Muscle of back (tissue), 13 donors: Measurements from ENCODE around the gene ARPP19. TPM values are rescaled to one million over a fixed set of nuclear protein-coding genes. Genes with fewer than 3 reads are reported as not detected.
"Not testable (repeated sequence)": the region's sequence is repeated elsewhere in the genome, so short reads cannot be mapped to it uniquely, and the experiment has no call there.

Experiments used
- DNase-seq, 3 donors: peaks; one replicate each; pipeline versions ENCODE4 v3.0.0 to v3.0.0-alpha.2; 2013
- long read RNA-seq, 9 donors: transcript quantifications; one replicate each; lab custom pipeline, GENCODE V29; 2026
- polyA plus RNA-seq, 10 donors: library from polyadenylated mRNA; unstranded; fragments of 120-200 nt; gene quantifications; one replicate each; pipeline ENCODE4 v1.2.1, GENCODE V29; 2013; ENCODE audit not compliant: insufficient read length in 10 of 10

Gene ARPP19, protein sequence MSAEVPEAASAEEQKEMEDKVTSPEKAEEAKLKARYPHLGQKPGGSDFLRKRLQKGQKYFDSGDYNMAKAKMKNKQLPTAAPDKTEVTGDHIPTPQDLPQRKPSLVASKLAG
- 10 to 100 TPM; 58.5 to 86.1 (median 74.0) TPM for polyA plus RNA-seq
- long read RNA-seq, donor 1, full-length matches to known transcripts, result 30 of 50 reads
- long read RNA-seq, donor 1, partial matches to known transcripts, result 20 of 50 reads
- long read RNA-seq, donor 1, other reads (novel, unspliced or antisense), result 0 of 50 reads
- long read RNA-seq, donor 2, full-length matches to known transcripts, result 27 of 27 reads
- long read RNA-seq, donor 2, partial matches to known transcripts, result 0 of 27 reads
- long read RNA-seq, donor 2, other reads (novel, unspliced or antisense), result 0 of 27 reads
- long read RNA-seq, donor 3, result 0 reads
- long read RNA-seq, donor 4, full-length matches to known transcripts, result 16 of 16 reads
- long read RNA-seq, donor 4, partial matches to known transcripts, result 0 of 16 reads
- long read RNA-seq, donor 4, other reads (novel, unspliced or antisense), result 0 of 16 reads
- long read RNA-seq, donor 5, full-length matches to known transcripts, result 39 of 39 reads
- long read RNA-seq, donor 5, partial matches to known transcripts, result 0 of 39 reads
- long read RNA-seq, donor 5, other reads (novel, unspliced or antisense), result 0 of 39 reads
- long read RNA-seq, donor 6, full-length matches to known transcripts, result 31 of 31 reads
- long read RNA-seq, donor 6, partial matches to known transcripts, result 0 of 31 reads
- long read RNA-seq, donor 6, other reads (novel, unspliced or antisense), result 0 of 31 reads
- long read RNA-seq, donor 7, full-length matches to known transcripts, result 21 of 21 reads
- long read RNA-seq, donor 7, partial matches to known transcripts, result 0 of 21 reads
- long read RNA-seq, donor 7, other reads (novel, unspliced or antisense), result 0 of 21 reads
- long read RNA-seq, donor 8, full-length matches to known transcripts, result 16 of 16 reads
- long read RNA-seq, donor 8, partial matches to known transcripts, result 0 of 16 reads
- long read RNA-seq, donor 8, other reads (novel, unspliced or antisense), result 0 of 16 reads
- long read RNA-seq, donor 9, full-length matches to known transcripts, result 4 of 4 reads
- long read RNA-seq, donor 9, partial matches to known transcripts, result 0 of 4 reads
- long read RNA-seq, donor 9, other reads (novel, unspliced or antisense), result 0 of 4 reads

DNA sequence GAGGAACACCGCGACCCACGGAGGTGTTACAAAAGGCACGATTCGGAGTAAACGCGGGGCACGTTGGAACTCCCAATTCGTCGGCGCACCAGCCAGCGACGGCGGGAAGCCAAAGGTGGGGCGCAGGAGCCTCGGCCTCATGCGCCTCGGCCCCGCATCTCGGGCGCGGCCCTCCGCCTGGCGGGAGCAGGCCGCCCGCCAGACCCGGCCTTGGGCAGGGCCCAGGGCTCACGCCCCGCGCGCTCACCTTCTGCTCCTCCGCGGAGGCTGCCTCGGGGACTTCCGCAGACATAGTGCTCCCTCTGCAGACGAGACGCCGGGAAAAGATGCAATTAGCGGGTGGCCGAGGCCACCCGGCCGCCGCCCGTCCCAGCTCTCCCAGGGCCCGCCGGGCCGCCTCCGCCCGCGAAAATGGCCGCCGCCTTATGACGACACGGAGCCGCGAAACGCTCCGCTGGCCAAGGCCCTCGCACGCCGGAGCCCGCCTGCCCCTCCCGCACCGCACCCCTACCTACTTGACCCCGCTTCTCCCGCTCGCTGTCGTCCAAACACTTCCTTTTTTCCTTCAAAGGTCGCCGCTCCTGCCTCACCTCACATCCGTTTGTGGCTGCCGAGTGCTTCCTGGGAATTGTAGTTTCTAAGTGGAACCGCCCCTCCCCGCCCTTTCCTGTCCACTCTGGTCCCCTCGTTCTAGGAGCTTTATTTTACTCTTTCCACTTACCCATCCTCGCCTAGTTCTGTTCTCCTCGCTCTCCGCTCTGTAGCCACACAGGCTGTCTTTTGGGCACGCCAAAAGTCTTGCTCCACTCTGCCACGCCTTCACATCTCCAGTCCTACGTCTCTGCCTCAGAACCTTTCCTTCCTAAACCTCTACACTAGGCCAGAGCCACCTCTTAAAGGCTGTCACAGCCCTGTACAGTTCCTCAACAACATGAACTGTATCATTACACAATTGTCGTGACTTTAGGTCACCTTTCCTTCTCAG lies at the start of gene ARPP19:
Gene ARPP19 (minus strand): TSS at position 430 of the 985 bp plus-strand sequence. CDS start 138 bp downstream, at position 292.
- peak; percentile 85 to 96 (median 87) for DNase-seq

DNA sequence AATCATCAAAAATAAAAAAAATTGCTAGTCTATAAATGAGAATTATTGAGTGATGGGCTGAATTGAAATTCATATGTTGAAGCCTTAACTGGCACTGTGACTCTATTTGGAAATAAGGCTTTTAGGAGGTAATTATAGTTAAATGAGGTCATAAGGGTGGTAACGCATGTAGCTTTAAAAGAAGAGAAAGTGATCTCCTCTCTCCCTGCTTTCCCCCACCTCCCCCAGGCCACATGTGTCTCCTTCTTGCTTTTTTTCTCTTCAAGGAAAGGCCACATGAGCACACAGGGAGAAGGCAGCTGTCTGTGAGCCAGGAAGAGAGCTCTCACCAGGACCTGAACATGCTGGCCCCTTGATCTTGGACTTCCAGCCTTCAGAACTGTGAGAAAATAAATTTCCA lies 48.2 kb upstream of the ARPP19 start:
- no peak for DNase-seq

DNA sequence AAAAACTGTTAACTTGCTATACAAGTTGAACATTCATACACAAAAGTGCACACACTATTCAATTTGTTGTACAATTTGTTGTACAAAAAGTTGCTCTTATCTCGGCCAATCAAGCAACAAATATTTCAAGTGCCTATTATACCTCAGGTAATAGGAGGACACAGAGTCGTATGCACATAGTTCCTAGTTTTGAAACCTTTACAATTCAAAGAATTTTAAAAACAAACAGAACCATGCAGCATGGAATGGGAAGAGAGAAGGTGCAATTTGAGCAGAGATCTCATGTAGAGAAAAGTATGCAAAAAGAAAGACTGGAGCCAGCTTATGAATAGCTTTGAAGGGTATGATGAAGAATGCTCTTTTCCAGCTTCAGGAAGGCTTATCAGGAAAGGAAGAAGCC lies 46.5 kb upstream of the ARPP19 start:
- no peak for DNase-seq

DNA sequence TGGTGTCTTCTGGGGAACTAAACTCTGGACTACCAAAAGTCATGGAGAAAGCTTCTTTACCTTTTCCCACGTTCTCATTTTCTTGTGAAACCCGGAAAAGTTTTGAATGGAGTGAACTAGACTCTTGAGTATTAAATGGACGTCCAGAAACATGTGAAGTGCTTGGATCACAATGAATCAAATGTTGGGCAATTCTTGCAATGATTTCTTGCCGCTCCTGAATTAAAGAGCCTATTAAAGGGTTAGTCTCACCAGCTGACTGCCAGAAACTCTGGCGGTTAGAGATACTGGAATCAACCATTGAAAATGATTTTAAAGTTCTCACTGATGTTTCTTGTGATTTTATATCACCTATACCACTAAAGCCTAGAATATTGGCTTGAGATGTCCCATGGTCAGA lies 40.8 kb upstream of the ARPP19 start:
- DNase-seq, result no peak

DNA sequence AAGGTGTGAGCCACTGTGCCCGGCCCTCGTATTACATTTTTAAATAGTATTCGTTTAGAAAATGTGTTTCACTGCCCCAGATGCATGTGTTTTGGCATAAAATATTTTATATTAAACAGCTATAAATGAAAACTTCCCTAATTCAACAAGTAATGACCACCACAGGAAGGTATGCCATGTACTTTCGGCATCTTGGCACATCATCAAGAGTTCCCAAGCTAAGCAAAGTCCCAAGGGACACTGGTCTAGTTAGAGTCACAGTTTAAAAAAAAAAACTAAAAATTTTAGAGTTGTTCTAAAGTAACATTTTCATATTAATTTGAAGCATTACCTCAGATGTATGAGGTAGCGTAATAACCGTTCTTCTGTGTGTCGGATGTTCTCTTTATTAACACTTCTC lies 15.6 kb upstream of the ARPP19 start:
- no peak for DNase-seq

DNA sequence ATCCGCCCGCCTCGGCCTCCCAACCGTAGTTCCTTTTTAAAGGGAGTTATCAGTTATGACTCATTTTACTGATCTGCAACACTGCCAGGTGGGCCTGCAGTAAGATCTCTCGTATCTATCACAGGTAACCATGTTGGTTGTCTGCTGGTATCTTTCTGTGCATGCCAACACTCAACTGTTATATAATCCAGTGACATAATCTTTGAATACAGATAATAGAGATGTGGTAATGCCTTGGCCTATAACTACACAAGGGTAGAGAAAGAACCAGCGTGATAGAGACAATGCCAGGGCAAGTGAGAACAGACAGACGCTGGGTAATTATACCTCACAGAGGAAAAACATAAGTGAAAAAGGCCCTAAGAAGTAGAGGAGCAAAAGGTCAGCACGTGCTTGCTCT lies 11.0 kb upstream of the ARPP19 start:
- no peak for DNase-seq

DNA sequence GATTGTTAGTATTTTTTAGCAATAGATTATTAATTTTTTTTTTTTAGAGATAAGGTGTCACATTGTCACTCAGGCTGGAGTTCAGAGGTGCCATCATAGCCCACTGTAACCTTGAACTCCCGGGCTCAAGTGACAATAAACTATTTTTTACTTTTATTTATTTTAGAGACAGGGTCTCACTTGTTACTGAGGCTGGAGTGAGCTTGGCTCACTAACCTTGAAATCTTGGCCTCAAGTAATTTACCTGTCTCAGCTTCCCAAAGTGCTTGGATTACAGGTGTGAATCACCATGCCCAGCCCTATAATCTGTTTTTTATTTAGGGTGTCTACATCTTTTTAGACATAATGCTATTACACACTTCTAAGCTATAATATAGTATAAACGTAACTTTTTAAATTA lies 7.9 kb upstream of the ARPP19 start:
- no peak for DNase-seq

DNA sequence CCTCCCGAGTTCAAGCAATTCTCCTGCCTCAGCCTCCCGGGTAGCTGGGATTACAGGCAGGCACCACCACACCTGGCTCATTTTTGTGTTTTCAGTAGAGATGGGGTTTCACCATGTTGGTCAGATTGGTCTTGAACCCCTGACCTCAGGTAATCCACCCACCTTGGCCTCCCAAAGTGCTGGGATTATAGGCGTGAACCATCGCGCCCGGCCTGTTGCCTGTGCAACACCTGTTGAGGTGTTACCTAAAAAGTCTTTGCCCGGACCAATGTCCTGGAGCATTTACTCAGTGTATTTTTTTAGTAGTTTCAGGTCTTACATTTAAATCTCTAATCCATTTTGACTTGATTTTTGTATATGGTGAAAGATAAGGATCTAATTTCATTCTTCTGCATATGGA lies 6.7 kb upstream of the ARPP19 start:
- DNase-seq, result not testable (repeated sequence)

DNA sequence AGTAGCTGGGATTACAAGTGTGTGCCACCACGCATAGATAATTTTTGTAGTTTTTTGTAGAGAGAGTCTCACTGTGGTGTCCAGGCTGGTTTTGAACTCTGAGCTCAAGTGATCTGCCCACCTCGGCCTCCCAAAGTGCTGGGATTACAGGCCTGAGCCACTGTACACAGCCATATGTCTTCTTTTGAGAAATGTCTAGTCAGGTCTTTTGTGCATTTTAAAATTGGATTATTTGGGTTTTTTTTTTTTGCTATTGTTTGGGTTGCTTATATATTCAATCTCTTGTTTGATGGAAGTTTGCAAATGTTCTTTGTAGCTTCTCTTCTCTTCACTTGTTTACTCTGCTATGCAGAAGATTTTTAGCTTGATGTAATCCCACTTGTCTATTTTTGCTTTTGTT lies 6.2 kb upstream of the ARPP19 start:
- DNase-seq, result no peak

DNA sequence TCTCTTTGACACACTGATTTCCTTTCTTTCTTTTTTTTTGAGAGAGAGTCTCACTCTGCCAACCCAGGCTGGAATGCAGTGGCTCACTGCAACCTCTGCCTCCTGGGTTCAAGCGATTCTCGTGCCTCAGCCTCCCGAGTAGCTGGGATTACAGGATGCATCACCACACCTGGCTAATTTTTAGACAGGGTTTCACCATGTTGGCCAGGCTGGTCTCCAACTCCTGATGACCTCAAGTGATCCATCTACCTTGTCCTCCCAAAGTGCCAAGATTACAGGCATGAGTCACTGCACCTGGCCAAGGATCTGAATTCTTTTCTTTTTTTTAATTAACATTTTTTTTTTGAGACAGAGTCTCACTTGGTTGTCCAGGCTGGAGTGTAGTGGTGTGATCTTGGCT lies 5.8 kb upstream of the ARPP19 start:
- not testable (repeated sequence) for DNase-seq

DNA sequence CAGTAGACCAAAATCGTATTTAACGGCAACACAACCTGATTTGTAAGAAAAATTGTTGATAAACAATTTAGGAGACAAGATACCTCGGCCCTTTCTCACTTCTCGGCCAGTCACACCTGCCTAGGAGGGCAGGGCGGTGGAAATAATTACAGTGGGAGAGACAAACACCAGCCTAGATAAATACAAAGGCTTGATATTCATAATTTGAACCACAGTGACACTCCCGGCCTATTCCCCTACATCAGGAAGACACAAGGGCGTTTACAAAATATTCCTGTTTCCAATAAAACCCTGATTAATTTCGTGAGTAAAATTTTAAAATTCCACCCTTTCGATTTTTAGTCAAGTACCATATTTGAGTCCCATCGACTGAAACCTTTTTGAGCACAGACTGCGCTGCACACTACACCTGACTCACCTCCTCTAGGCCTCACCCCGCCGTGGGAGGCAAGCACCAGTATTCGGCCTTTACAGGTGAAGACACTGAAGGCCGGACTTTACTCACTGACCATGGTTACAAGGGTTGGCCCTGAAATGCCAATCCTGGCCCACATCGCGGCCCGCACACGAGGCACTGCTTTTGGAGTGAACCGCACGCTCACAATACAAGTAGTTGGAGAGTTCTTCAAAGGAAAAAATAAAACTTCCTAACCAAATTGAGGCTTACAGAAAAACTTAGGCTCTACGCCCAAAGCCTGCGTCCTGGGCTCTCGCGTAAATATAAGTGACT lies 794 bp downstream of the ARPP19 start:
- DNase-seq, result peak in 1 of 3 donors; percentile 11

DNA sequence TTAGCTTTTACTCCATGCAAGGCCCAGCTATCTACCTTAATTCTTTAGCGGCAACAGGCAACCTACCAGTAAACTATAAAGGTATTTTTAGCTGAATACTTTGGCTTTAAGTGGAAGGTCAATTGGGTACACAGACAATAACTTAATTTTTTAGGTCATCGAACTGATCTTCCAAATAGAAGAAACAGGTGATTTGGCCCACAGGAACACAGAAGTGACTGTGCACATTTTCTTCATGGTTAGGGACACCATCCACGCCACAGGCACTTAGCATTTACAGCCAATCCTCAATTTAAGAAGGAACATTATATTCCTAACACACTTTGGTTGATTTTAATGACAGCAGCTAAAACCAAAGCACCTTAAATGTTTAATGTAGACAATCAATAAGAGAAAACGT lies 1.9 kb downstream of the ARPP19 start:
- DNase-seq, result no peak

DNA sequence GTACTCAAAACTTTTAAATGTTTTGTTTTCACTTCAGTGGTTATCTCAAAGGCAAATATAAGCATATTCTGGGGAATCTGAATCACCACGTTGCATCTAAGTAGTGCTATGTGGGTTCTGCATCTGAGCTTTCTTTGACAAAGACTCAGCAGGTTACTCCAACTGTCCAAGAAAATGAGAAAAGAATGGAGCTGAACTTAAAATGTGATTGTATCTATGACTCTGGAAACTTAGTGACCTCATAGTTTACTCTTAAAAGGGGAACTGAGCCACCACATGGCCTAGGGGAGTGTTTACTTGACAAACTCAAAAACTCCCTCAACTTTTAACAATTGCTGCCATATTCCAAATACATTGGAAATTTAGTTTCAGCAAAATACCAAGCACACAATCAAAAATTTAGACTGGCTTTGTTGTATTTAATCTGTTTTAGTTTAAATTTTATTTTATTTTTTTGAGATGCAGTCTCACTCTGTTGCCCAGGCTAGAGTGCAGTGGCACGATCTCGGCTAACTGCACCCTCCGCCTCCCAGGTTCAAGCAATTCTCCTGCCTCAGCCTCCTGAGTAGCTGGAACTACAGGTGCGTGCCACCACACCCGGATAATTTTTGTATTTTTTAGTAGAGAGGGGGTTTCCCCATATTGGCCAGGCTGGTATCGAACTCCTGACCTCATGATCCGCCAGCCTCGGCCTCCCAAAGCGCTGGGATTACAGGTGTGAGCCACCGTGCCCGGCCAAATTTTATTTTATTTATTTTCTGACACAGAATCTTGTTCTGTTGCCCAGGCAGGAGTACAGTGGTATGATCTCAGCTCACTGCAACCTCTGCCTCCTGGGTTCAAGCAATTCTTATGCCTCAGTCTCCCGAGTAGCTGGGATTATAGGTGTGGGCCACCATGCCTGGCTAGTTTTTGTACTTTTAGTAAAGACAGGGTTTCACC lies 3.1 kb downstream of the ARPP19 start:
- DNase-seq, result not testable (repeated sequence)

DNA sequence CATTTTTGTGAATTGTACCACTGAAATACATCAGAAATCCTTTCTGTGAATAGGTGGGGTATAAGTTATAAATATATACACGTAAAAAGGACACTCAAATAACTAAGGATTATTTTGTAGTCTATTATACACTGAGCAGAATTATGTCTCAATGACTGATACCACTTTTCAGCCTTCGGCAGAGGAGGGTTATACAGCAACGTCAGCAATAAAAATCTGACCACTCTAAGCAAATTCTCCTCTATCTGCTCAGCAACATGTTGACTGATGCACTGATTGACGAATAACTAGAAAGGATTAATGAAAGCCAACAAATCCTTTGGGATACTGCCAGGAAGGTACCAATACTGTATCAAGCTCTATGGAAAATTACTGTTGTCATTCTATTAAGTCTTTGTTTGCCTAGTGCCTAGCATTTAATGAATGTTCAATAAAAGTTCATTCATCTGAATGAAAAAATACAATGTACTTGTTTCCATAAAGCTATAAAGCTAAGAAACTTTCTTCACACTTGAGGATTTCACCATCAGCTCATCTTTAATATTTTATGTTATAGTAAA lies 5.2 kb downstream of the ARPP19 start:
- no peak for DNase-seq

DNA sequence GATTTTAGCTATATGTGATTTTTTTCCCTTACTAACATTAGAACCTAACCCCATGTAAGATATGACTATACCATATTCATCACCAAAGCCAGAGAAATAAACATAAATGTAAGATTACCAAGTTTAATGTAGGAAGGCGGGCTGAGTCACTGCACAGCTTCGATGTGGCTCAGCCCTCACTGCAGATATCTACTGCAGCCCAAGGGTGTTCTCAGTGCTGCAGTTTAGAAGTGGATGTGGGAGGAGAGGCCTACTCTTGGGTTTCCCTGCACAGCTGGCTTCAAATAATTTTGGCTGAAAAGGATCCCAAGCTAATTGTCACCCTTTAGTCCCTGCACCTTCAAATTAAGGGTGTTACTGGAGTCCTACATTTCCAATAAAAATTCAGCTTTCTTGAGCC lies 9.3 kb downstream of the ARPP19 start:
- DNase-seq, result no peak

DNA sequence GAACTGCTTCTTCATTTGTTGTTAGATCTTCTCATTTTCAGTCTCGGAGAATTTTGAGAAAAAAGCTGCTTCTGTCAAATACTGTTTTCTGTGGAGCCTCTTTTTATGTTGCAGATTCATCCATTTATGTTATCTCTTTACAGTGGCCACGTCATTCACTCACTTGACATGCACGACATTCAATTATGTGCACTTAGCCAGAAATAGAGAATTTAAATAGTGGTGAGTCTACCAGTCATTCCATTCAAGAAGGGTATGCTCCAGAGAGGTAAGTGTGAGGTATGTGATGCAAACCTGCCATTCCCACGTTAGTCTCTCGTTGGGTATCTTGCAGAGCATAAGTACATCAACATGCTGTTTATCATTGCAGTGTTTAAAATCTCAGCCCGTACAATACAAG lies 9.8 kb downstream of the ARPP19 start:
- no peak for DNase-seq

DNA sequence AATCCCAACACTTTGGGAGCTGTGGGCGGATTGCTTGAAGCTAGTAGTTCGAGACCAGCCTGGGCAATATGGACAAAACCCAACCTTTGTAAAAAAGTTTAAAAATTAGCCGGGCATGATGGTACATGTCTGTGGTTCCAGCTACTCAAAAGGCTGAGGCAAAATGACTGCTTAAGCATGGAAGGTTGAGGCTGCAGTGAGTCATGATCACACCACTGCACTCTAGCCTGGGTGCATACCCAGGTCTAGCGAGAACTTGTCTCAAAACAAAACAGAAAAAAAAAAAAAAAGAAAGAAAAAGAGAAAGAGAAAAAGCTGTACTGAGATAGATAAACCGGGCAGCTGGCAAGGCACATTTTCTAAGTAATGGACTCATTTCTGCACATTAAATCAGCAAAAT lies 10.6 kb downstream of the ARPP19 start:
- DNase-seq, result no peak

DNA sequence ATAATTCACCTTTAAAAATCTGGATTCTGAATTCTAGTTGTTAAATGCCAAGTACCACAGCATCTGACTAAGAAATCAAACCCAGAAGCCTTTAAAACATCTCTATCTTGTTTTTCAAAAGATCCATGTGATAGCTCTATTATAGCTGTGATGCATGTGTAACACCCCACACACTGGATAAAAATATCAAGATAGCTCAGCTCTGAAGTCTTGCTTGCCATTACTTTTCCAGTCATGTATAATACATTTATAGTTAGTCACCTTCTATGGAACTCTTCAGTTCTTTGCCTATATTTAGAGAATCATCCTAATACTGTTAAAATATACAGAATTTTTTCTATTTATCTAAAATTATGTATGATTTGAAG lies 11.6 kb downstream of the ARPP19 start:
- no peak for DNase-seq
